Stimulated activated CD4-positive, alpha-beta T cell treated with anti-CD3 and anti-CD28 coated beads, TNF-alpha, amount 100 ng/mL, for 48 hours (primary cell): ENCODE measurements around the gene DSG2.
A peak's percentile ranks its signal among the peaks of the same experiment; 100 is the strongest.
"Not testable (repeated sequence)": the region's sequence is repeated elsewhere in the genome, so short reads cannot be mapped to it uniquely, and the experiment has no call there.

Experiments
- DNase-seq, 3 donors: peaks; one replicate each; pipeline ENCODE4 v3.0.0-alpha.2; 2020; ENCODE audit warnings: low read depth in 3 of 3

The DSG2 gene

DNA sequence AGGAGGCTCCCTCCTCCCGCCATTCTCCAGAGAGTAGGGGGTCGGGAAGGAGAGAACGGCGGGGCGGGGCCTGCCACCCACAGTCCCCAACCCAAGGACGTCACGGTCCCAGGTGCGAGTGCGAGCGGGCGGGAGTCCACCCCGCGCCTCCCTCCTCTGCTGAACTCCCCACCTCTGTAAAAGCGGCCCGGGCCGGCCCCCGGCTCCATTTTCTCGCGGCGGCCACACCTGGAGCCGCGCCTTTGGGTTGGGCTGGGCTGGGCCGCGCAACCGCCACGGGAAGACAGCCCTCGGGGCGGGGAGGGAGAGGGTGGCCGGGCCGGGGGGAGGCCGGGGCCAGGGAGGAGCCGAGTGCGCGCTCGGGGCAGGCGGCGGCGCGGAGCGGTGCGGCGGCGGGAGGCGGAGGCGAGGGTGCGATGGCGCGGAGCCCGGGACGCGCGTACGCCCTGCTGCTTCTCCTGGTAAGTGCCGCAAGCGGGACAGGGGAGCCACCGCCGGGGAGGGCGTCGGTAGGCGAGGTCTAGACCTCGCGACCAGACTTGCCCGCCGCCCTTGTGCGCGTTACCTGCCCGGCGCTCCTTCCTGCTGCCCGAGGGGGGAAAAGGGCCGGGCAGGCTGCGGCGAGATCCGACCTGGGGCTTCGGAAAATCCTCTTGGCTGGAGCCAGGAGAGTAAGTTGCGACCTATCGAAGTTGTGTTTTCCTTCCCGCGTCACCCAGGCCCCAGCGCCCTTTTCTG is at the start of gene DSG2:
TSS of gene DSG2 (plus strand) at position 342 of the 738 bp plus-strand sequence. CDS start at position 417, 75 bp downstream.
- DNase-seq, result peak in 2 of 3 donors; percentile 0 to 10

- no peak for DNase-seq
Observed at GRCh38 chr18:31450409-31450808, 47.6 kb upstream of the DSG2 start.

GRCh38 chr18:31451625-31452024 is 46.4 kb upstream of the DSG2 start:
- no peak for DNase-seq

- DNase-seq, result no peak
Observed at GRCh38 chr18:31454066-31454708, 43.8 kb upstream of the DSG2 start.

DNA sequence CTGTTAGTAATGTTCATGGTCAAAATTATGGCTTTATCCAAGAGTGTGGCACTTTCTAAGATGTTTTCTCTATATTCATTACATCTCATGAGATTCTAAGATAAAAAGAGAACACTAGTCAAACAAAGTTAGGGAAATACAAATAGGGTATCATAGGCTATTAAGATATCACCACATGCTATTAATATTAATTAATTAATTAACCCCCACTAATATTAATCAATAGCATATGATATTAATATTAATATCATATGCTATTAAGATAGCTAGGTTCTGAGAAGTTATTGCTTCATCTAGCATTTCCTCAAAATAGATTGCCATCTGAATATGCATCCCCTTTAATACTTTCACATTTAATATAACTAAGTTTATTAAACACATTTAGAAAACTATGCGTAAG is 28.3 kb upstream of the DSG2 start:
- DNase-seq, result no peak

DNA sequence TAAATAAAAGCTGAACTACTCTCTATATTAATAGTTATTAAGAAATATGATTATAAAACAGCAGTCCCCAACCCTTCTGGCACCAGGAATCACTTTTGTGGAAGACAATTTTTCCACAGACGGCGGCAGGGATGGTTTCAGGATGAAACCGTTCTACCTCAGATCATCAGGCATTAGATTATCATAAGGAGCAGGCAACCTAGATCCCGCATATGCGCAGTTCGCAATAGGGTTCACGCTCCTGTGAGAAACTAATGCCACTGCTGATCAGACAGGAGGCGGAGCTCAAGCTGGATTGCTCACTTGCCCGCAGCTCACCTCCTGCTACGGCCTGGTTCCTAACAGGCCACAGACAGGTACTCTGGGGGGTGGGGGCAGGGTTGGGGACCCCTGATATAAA is 19.3 kb upstream of the DSG2 start:
- DNase-seq, result no peak

DNA sequence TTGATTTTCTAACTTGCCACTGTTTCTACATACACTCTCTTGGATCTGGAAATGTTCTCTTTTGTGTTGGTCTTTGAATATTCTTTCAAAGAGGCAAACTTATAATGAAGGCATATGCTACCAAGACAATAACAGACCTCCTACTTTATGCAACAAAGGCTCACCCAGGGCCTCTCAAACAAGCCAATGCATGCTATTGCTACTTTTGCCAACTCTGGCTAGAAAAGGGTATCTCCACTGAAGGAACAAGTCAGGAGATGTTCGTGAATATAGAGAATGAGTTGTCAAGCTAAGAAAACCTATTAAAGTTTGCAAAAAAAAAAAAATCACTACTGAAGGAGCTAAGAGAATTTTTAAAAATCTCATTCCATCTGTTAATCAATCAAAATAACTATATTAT is 15.9 kb upstream of the DSG2 start:
- no peak for DNase-seq

DNA sequence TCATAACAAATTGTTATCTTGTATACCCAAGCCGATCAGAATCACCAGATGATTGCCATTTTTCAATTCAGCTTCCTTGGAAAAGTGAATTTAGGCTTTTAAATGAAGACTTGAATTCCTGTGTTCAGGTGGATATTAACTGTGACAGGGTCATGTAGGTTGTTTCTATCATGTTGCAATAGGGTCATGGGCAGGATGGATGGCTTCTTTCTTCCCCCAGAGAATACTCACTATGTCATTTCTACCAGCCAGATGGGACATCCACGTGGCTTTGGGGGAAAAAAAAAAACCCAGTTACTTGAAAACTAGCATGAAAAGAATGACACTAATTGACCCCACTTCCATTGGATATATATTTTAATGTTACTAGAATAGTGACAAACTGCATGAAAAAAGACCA is 14.6 kb upstream of the DSG2 start:
- no peak for DNase-seq

- no peak for DNase-seq
Observed at GRCh38 chr18:31484461-31484860, 13.5 kb upstream of the DSG2 start.

- DNase-seq, result no peak
Observed at GRCh38 chr18:31486165-31486564, 11.8 kb upstream of the DSG2 start.

DNA sequence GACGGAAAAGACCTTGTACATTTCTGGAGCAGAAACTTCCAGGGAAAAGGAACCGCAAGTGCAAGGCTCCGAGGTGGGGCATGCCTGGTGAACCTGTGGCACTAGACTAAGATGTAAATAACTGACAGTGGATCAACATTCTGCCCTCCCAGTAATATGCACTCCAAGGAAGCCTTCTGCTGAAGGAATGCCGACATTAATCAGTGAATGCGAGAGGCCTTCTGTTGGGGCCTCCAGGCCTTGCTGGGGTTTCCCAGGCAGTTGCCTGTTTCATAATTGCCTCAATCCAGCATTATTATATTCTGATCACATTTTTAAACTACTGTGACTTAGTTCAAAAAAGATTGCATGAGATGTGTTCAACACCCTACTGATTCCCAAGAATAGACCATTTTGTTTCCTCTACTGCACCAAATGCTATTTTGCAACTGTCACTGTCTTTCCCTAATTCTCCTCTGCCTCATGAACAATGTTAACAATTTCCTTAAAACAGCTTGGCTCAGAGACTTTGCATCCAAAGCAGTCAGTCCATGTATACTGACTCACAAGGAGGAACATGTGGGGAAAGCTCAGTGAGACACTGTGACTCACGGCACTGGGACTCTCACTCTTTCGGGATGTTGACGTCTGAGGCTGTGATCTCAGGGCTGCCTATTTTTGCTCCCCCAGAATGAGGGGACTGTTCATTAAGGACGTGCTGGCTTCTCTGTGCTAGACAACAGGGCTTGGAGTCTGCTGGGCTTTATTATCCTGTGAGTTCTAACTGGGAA is 10.5 kb upstream of the DSG2 start:
- DNase-seq, result no peak

DNA sequence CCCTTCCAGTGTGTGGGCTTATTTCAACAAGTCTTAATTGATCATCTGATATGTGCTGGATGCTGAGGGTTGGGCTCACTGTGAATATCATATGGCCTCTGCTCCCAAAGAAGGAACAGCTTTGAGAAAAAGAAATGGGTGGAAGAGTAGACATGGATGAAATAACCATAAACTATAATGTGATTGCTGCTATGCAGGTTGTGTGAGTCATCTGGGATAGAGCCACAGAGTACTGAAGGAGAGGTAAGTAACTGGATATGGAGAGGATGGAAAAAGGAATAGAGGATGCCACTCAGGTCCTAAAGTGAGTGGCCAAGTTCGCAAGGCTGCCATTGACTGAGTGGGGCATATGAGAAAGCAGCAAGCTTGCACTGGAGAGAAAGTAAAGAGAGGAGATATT is 8.7 kb upstream of the DSG2 start:
- no peak for DNase-seq

DNA sequence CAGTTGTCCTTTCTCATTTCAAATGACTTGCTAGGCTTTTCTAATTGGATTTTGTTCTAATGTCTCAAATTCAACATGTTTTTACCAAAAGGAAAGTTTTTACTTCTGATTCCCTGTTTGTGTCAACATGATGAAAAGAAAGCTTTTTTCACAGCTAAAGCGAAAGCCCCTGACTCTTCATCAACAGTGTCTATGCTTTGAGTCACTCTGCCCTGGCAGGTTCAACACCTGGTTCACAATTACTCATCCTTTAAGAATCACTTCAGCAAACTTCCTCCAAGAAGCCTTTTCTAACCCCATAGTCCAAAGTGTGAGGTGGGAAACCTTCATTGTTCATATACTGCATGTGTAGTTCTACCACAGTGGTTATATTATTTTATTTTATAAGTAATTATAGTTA is 7.6 kb upstream of the DSG2 start:
- no peak for DNase-seq

- no peak for DNase-seq
Observed at GRCh38 chr18:31490833-31491232, 7.1 kb upstream of the DSG2 start.

DNA sequence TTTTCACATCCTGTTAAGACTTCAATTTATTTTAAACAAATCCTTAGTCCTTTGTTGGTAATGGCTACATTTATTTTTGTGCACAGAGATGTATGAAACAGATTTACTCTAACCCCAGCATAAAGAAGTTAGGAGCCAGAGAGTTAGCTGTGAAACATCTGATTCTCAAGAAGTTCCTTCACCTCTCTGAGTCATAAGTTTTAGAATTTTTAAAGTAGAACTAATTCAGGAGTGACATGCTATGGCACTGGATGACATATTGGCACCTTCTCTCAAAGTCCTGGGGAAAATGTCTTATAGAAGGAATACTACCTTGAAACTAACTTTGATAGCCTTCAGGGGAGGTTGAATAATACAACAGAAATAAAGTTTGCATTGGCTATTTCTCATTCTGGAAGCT is 6.4 kb upstream of the DSG2 start:
- DNase-seq, result no peak

DNA sequence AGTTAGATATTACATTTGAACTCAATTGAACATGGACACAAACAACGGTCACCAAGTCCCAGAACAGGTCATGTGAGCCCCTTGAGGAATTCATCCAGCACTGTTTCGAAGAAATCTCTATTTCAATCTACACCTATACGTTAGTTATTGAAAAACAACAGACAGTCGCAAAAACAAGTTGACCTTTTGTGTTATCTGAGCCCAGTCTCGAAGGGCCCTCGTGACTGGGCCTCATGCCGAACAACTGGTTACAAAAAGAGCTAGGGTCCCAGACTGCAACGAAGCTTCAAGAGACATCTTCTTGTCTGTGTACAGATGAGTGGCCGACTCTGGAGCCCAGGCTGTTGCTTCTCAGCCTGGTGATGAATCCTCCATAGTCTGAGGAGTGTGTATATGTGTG is 5.3 kb upstream of the DSG2 start:
- no peak for DNase-seq

GRCh38 chr18:31493171-31493570 is 4.8 kb upstream of the DSG2 start:
- DNase-seq, result no peak

GRCh38 chr18:31493941-31494340 is 4.0 kb upstream of the DSG2 start:
- no peak for DNase-seq

DNA sequence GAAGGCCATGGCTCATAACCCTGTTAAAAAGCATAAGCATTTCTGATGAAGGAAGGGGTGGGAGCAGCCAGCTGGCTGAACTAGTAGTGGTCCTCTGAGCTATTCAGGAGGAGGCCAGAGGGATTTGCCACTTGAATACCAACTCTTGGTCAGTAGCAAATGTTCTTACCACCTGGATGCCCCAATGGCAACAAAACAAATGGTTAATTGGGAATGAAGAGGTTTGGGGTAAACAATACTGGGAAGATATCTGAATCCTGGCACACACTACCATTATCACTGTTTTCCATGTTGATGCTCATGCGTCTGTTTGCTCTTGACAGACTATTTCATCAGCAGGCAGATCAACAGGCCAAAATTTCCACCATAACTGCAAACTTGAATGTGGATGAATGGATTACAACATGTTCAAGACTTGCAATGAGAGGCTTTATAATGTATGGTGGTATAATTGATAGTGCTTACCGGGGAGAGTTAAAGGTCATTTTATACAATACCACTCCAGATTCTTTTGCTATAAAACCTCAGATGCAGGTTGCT is 3.2 kb upstream of the DSG2 start:
- DNase-seq, result not testable (repeated sequence)

DNA sequence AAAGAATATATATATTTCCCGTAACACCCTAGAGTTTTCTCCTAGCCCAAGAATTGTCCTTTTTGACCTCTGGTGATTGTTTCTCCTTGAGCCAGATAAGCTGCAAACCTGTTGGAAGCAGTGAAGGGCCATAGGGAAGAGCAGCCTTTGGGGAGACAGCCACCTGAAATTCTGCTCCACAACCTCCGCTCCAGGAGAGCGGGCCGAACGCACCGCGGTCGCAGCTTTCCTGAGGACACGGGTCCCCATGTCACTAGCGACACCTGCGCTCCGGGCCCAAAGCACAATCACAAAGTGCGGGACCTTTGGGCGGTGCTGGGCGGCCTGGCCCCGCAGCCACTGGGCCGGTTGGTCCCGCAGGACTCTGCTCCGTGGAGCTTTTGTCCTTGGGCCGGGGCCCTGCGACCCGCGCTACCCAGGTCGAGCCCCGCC is 557 bp upstream of the DSG2 start:
- DNase-seq, result no peak

GRCh38 chr18:31498574-31499524 is 872 bp downstream of the DSG2 start:
- no peak for DNase-seq
